ENCODE measurements around the gene RASSF8.

Gene RASSF8

GRCh38 chr12:26108915-26109314 is 150.4 kb downstream of the RASSF8 start:
- no peak for DNase-seq (ENCODE audit: low spot score)

- DNase-seq (ENCODE audit: low spot score), result no peak
Measured at GRCh38 chr12:26109343-26109881, 150.9 kb downstream of the RASSF8 start.

- DNase-seq (ENCODE audit: low spot score), result no peak
Measured at GRCh38 chr12:26112232-26112631, 153.8 kb downstream of the RASSF8 start.

GRCh38 chr12:26112703-26113147 is 154.2 kb downstream of the RASSF8 start:
- no peak for DNase-seq (ENCODE audit: low spot score)

- DNase-seq (ENCODE audit: low spot score), result no peak
Measured at GRCh38 chr12:26113181-26113654, 154.7 kb downstream of the RASSF8 start.

GRCh38 chr12:26113853-26114719 is 155.6 kb downstream of the RASSF8 start:
- peak; percentile 91 for DNase-seq (ENCODE audit: low spot score)

GRCh38 chr12:26114720-26115401 is 156.4 kb downstream of the RASSF8 start:
- DNase-seq (ENCODE audit: low spot score), result no peak

GRCh38 chr12:26116829-26117715 is 158.6 kb downstream of the RASSF8 start:
- DNase-seq (ENCODE audit: low spot score), result no peak

- DNase-seq (ENCODE audit: low spot score), result no peak
Measured at GRCh38 chr12:26118308-26118707, 159.8 kb downstream of the RASSF8 start.

GRCh38 chr12:26119391-26119989 is 161.0 kb downstream of the RASSF8 start:
- DNase-seq (ENCODE audit: low spot score), result peak; percentile 86

- DNase-seq (ENCODE audit: low spot score), result no peak
Measured at GRCh38 chr12:26120561-26121274, 162.2 kb downstream of the RASSF8 start.

- no peak for DNase-seq (ENCODE audit: low spot score)
Measured at GRCh38 chr12:26121323-26122060, 163.0 kb downstream of the RASSF8 start.

- DNase-seq (ENCODE audit: low spot score), result peak; percentile 32
Measured at GRCh38 chr12:26122061-26122680, 163.7 kb downstream of the RASSF8 start.

GRCh38 chr12:26122681-26123481 is 164.4 kb downstream of the RASSF8 start:
- DNase-seq (ENCODE audit: low spot score), result peak; percentile 60

- DNase-seq (ENCODE audit: low spot score), result no peak
Measured at GRCh38 chr12:26123482-26123980, 165.0 kb downstream of the RASSF8 start.

- peak; percentile 77 for DNase-seq (ENCODE audit: low spot score)
Measured at GRCh38 chr12:26124446-26125399, 166.2 kb downstream of the RASSF8 start, which contains the start of gene BHLHE41. BHLHE41 (minus strand) TSS chr12:26125037; CDS start chr12:26124779, 258 bp downstream.
